Measurements from ENCODE around the gene SLC22A31. TPM values are rescaled to one million over a fixed set of nuclear protein-coding genes. Genes with fewer than 3 reads are reported as not detected.

SLC22A31 gene
- total RNA-seq, 1 donor from 2014 or later = 0.54 TPM

GRCh38 chr16:89222931-89223330, 22.6 kb upstream of the SLC22A31 start:
- peaks cover 59% of the 10 kb centered on the region for H3K36me3 Mint-ChIP-seq (ENCODE audit: low read depth, unreplicated experiment)
- DNase-seq (ENCODE audit: low spot score) = no peak
- peaks cover 20% of the 10 kb centered on the region for H3K4me1 Mint-ChIP-seq (ENCODE audit: unreplicated experiment)
- no peak overlapping the region for H3K27ac Mint-ChIP-seq (ENCODE audit: unreplicated experiment)
- H3K4me3 Mint-ChIP-seq (ENCODE audit: unreplicated experiment) = peak overlapping the region; percentile 84
- TF ChIP-seq CTCF (IDR thresholded peaks at IDR 0.05; ENCODE audit: unreplicated experiment) = no peak
- H3K27me3 Mint-ChIP-seq (ENCODE audit: unreplicated experiment) = no peaks in the 10 kb centered on the region
- H3K9me3 Mint-ChIP-seq (ENCODE audit: unreplicated experiment) = peaks cover 10% of the 10 kb centered on the region

GRCh38 chr16:89221604-89222003, 21.3 kb upstream of the SLC22A31 start:
- H3K27me3 Mint-ChIP-seq (ENCODE audit: unreplicated experiment) = peaks cover under 1% of the 10 kb centered on the region
- H3K9me3 Mint-ChIP-seq (ENCODE audit: unreplicated experiment) = peaks cover 7% of the 10 kb centered on the region
- H3K4me3 Mint-ChIP-seq (ENCODE audit: unreplicated experiment) = peak overlapping the region; percentile 18
- H3K4me1 Mint-ChIP-seq (ENCODE audit: unreplicated experiment) = peaks cover 26% of the 10 kb centered on the region
- no peak for TF ChIP-seq CTCF (IDR thresholded peaks at IDR 0.05; ENCODE audit: unreplicated experiment)
- peaks cover 46% of the 10 kb centered on the region for H3K36me3 Mint-ChIP-seq (ENCODE audit: low read depth, unreplicated experiment)
- no peak for DNase-seq (ENCODE audit: low spot score)
- H3K27ac Mint-ChIP-seq (ENCODE audit: unreplicated experiment) = peak overlapping the region; percentile 11

GRCh38 chr16:89219365-89219764, 19.0 kb upstream of the SLC22A31 start:
- TF ChIP-seq CTCF (IDR thresholded peaks at IDR 0.05; ENCODE audit: unreplicated experiment) = no peak
- H3K4me1 Mint-ChIP-seq (ENCODE audit: unreplicated experiment) = peaks cover 30% of the 10 kb centered on the region
- peaks cover 4% of the 10 kb centered on the region for H3K27me3 Mint-ChIP-seq (ENCODE audit: unreplicated experiment)
- H3K9me3 Mint-ChIP-seq (ENCODE audit: unreplicated experiment) = no peaks in the 10 kb centered on the region
- peak overlapping the region; percentile 84 for H3K27ac Mint-ChIP-seq (ENCODE audit: unreplicated experiment)
- peaks cover 28% of the 10 kb centered on the region for H3K36me3 Mint-ChIP-seq (ENCODE audit: low read depth, unreplicated experiment)
- DNase-seq (ENCODE audit: low spot score) = peak; percentile 48
- H3K4me3 Mint-ChIP-seq (ENCODE audit: unreplicated experiment) = peak overlapping the region; percentile 88

GRCh38 chr16:89217388-89218191, 17.3 kb upstream of the SLC22A31 start, which contains the start of gene ZNF778:
Gene ZNF778 (plus strand): TSS chr16:89217703. CDS start chr16:89221128, 3,425 bp downstream.
- Mint-ChIP-seq H3K36me3 (ENCODE audit: low read depth, unreplicated experiment) (peaks cover 17% of the 10 kb centered on the region), H3K27me3 (ENCODE audit: unreplicated experiment) (peaks cover 4% of the 10 kb centered on the region), H3K4me3 (ENCODE audit: unreplicated experiment) (peak within 1 kb of the TSS; percentile 96), H3K4me1 (ENCODE audit: unreplicated experiment) (peaks cover 30% of the 10 kb centered on the region), H3K9me3 (ENCODE audit: unreplicated experiment) (no peaks in the 10 kb centered on the region), H3K27ac (ENCODE audit: unreplicated experiment) (peak within 1 kb of the TSS; percentile 94)
- DNase-seq (ENCODE audit: low spot score) = peak; percentile 75
- no peak for TF ChIP-seq CTCF (IDR thresholded peaks at IDR 0.05; ENCODE audit: unreplicated experiment)

GRCh38 chr16:89217138-89217387, 16.7 kb upstream of the SLC22A31 start:
- peak overlapping the region; percentile 96 for H3K4me3 Mint-ChIP-seq (ENCODE audit: unreplicated experiment)
- peaks cover 4% of the 10 kb centered on the region for H3K27me3 Mint-ChIP-seq (ENCODE audit: unreplicated experiment)
- no peak for TF ChIP-seq CTCF (IDR thresholded peaks at IDR 0.05; ENCODE audit: unreplicated experiment)
- peaks cover 12% of the 10 kb centered on the region for H3K36me3 Mint-ChIP-seq (ENCODE audit: low read depth, unreplicated experiment)
- no peak for DNase-seq (ENCODE audit: low spot score)
- peaks cover 30% of the 10 kb centered on the region for H3K4me1 Mint-ChIP-seq (ENCODE audit: unreplicated experiment)
- no peaks in the 10 kb centered on the region for H3K9me3 Mint-ChIP-seq (ENCODE audit: unreplicated experiment)
- peak overlapping the region; percentile 94 for H3K27ac Mint-ChIP-seq (ENCODE audit: unreplicated experiment)

Data from endothelial cell (in vitro differentiated cells).